Parathyroid adenoma (tissue), 2 donors: ENCODE measurements around the gene ARHGAP21.

Experiments
- H2AFZ ChIP-seq: fragments of 300-600 bp; sonication (generic); one replicate; pipeline ENCODE4 v1.7.0; 2017; ENCODE audit warnings: antibody characterized with exemption, mild to moderate bottlenecking
- H3K27ac ChIP-seq: fragments of 300-600 bp; sonication (generic); one replicate; pipeline ENCODE4 v1.7.0; 2017
- H3K27me3 ChIP-seq: fragments of 300-600 bp; sonication (generic); one replicate; pipeline ENCODE4 v1.7.0; 2017; ENCODE audit warnings: low read length; ENCODE audit not compliant: control insufficient read depth, insufficient read depth
- H3K36me3 ChIP-seq: fragments of 300-600 bp; sonication (generic); one replicate; pipeline ENCODE4 v1.7.0; 2017; ENCODE audit warnings: low read length; ENCODE audit not compliant: control insufficient read depth, insufficient read depth
- H3K4me1 ChIP-seq: fragments of 300-600 bp; sonication (generic); one replicate; pipeline ENCODE4 v1.7.0; 2017; ENCODE audit warnings: control low read depth
- H3K4me2 ChIP-seq: fragments of 300-600 bp; sonication (generic); one replicate; pipeline ENCODE4 v1.7.0; 2017; ENCODE audit warnings: low read length
- H3K4me3 ChIP-seq: fragments of 300-600 bp; sonication (generic); one replicate; pipeline ENCODE4 v1.7.0; 2017; ENCODE audit warnings: low read depth, low read length
- H3K79me2 ChIP-seq: fragments of 300-600 bp; sonication (generic); one replicate; pipeline ENCODE4 v1.7.0; 2017; ENCODE audit warnings: control low read depth
- H3K9ac ChIP-seq: fragments of 300-600 bp; sonication (generic); one replicate; pipeline ENCODE4 v1.7.0; 2017; ENCODE audit warnings: mild to moderate bottlenecking
- H3K9me3 ChIP-seq: fragments of 300-600 bp; sonication (generic); one replicate; pipeline ENCODE4 v1.7.0; 2017; ENCODE audit warnings: low read length; ENCODE audit not compliant: control insufficient read depth
- CTCF ChIP-seq: fragments of 300-600 bp; sonication (generic); IDR thresholded peaks from one replicate; pipeline ENCODE4 v1.7.0; 2017; ENCODE audit warnings: antibody characterized with exemption, mild to moderate bottlenecking
- donor health status: primary hyperparathyroidism.

The ARHGAP21 gene

GRCh38 chr10:24590697-24591457 is 132.8 kb downstream of the ARHGAP21 start:
- H3K9ac ChIP-seq = no peak overlapping the region
- H3K79me2 ChIP-seq = no peaks in the 10 kb centered on the region
- H3K4me2 ChIP-seq = no peak overlapping the region
- no peak overlapping the region for H3K4me3 ChIP-seq
- H2AFZ ChIP-seq = no peak overlapping the region
- no peak overlapping the region for H3K27ac ChIP-seq
- no peaks in the 10 kb centered on the region for H3K36me3 ChIP-seq
- no peaks in the 10 kb centered on the region for H3K4me1 ChIP-seq
- no peak for TF ChIP-seq CTCF
- H3K27me3 ChIP-seq = no peaks in the 10 kb centered on the region
- no peaks in the 10 kb centered on the region for H3K9me3 ChIP-seq

GRCh38 chr10:24589265-24589664 is 134.4 kb downstream of the ARHGAP21 start:
- Histone ChIP-seq H3K27ac (no peak overlapping the region), H2AFZ (no peak overlapping the region), H3K36me3 (no peaks in the 10 kb centered on the region), H3K4me2 (no peak overlapping the region), H3K79me2 (no peaks in the 10 kb centered on the region), H3K9me3 (no peaks in the 10 kb centered on the region), H3K27me3 (no peaks in the 10 kb centered on the region), H3K4me1 (no peaks in the 10 kb centered on the region), H3K4me3 (no peak overlapping the region), H3K9ac (no peak overlapping the region)
- TF ChIP-seq CTCF = no peak

GRCh38 chr10:24579906-24580305 is 143.8 kb downstream of the ARHGAP21 start:
- H3K9ac ChIP-seq = no peak overlapping the region
- H2AFZ ChIP-seq = no peak overlapping the region
- H3K79me2 ChIP-seq = no peaks in the 10 kb centered on the region
- no peak overlapping the region for H3K27ac ChIP-seq
- no peak overlapping the region for H3K4me3 ChIP-seq
- no peaks in the 10 kb centered on the region for H3K36me3 ChIP-seq
- TF ChIP-seq CTCF = no peak
- H3K9me3 ChIP-seq = no peaks in the 10 kb centered on the region
- H3K4me2 ChIP-seq = no peak overlapping the region
- no peaks in the 10 kb centered on the region for H3K27me3 ChIP-seq
- H3K4me1 ChIP-seq = no peaks in the 10 kb centered on the region

GRCh38 chr10:24579448-24579847 is 144.2 kb downstream of the ARHGAP21 start:
- Histone ChIP-seq H2AFZ (no peak overlapping the region), H3K4me2 (no peak overlapping the region), H3K9me3 (no peaks in the 10 kb centered on the region), H3K9ac (no peak overlapping the region), H3K79me2 (no peaks in the 10 kb centered on the region), H3K36me3 (no peaks in the 10 kb centered on the region), H3K4me3 (no peak overlapping the region), H3K27ac (no peak overlapping the region), H3K27me3 (no peaks in the 10 kb centered on the region), H3K4me1 (no peaks in the 10 kb centered on the region)
- no peak for TF ChIP-seq CTCF

- Histone ChIP-seq H3K36me3 (no peaks in the 10 kb centered on the region), H3K27me3 (no peaks in the 10 kb centered on the region), H2AFZ (no peak overlapping the region), H3K4me3 (no peak overlapping the region), H3K79me2 (no peaks in the 10 kb centered on the region), H3K9ac (no peak overlapping the region), H3K9me3 (no peaks in the 10 kb centered on the region), H3K4me2 (no peak overlapping the region), H3K4me1 (no peaks in the 10 kb centered on the region), H3K27ac (no peak overlapping the region)
- TF ChIP-seq CTCF = no peak
These were observed 148.1 kb downstream of the ARHGAP21 start for GRCh38 chr10:24575481-24576002.
